Pancreas (tissue), 10 donors: ENCODE results near the gene OR52E2. TPM values are rescaled to one million over a fixed set of nuclear protein-coding genes. Genes with fewer than 3 reads are reported as not detected.

Experiments used
- ATAC-seq, 4 donors: fragments of 200-7000 bp; cut with Tn5 transposase; one replicate each; pipeline versions ENCODE4 v1.8.0 to v1.9.1; 2020; ENCODE audit warnings: mild to moderate bottlenecking in 4 of 4, moderate library complexity in 4 of 4
- DNase-seq, 6 donors: peaks; one replicate each; pipeline ENCODE4 v3.0.0-alpha.2; 2020
- FAIRE-seq: peaks from 2 replicates; lab custom pipeline; 2012; peaks lifted over from hg19 to GRCh38; lab: Jason Lieb, UNC
- H3K27ac ChIP-seq, 4 donors: fragments of 200-600 bp; sonication (generic); 1 replicate in 3 of 4; 2 replicates in 1 of 4; pipeline versions ENCODE4 v1.5.0 to v1.8.0; 2020
- H3K27me3 ChIP-seq, 4 donors: fragments of 200-600 bp; one replicate each; pipeline ENCODE4 v1.8.0; 2021
- H3K36me3 ChIP-seq, 3 donors: fragments of 200-600 bp; sonication (generic) in 1 of 3; one replicate each; pipeline versions ENCODE4 v1.5.0 to v1.8.0; 2020 to 2021
- H3K4me1 ChIP-seq, 3 donors: fragments of 200-600 bp; one replicate each; pipeline ENCODE4 v1.8.0; 2021
- H3K4me3 ChIP-seq, 4 donors: fragments of 200-600 bp; sonication (generic) in 2 of 4; one replicate each; pipeline versions ENCODE4 v1.5.0 to v1.8.0; 2020 to 2021
- H3K9me3 ChIP-seq, 4 donors: fragments of 200-600 bp; one replicate each; pipeline ENCODE4 v1.8.0; 2021
- WGBS, 2 donors: extraction: QIAGEN DNeasy Blood & Tissue Kit; methylation state at CpG; one replicate each; pipeline ENCODE4 v1.1.7; 2013; 5-methylcytosine and 5-hydroxymethylcytosine counted together
- intact Hi-C, 3 donors: fragments of 100-400 bp; cut with DNase I; formaldehyde crosslinking; loops; one replicate each; pipeline versions ENCODE4 v1.11.1 to v1.14.2; 2022
- polyA plus RNA-seq, 2 donors: library from polyadenylated mRNA; stranded (reverse); fragments of 200-250 nt; gene quantifications; one replicate each; pipeline ENCODE4 v1.2.3, GENCODE V29; 2013
- total RNA-seq, 6 donors: library from RNA; stranded (reverse); fragmentation: NEBNext Ultra II Directional in 4 of 6; extraction: Animal tissue kit (Norgen Biotek cat#: 25700) in 4 of 6; gene quantifications; one replicate each; pipeline versions ENCODE4 v1.2.1 to v1.2.4, GENCODE V29; 2021 to 2023
- TF ChIP-seq, protein P1 (sequence below), 4 donors: fragments of 200-600 bp; sonication (generic) in 3 of 4; IDR thresholded peaks; one replicate each; pipeline versions ENCODE4 v1.5.0 to v1.8.0; 2021; ENCODE audit warnings: antibody characterized with exemption in 4 of 4
- donor health status: healthy with polysubstance abuse.
- donor health status: DM: no; HTN: no; CAD: no; lungs with moderate emphysema.
- donor health status: DM: no; HTN: no; CAD: no.
- donor health status: control.
- donor health status: control.
- donor health status: Bipolar disorder and iron deficiency.
- donor health status: DM: yes; HTN: yes; CAD: no.
- donor health status: DM: no; HTN: no; CAD: no.
- donor health status: DM: no; HTN: no; CAD: no.
- donor health status: DM: yes; HTN: yes; CAD: no.

OR52E2 gene
- total and polyA plus RNA-seq, 8 donors = not detected

DNA sequence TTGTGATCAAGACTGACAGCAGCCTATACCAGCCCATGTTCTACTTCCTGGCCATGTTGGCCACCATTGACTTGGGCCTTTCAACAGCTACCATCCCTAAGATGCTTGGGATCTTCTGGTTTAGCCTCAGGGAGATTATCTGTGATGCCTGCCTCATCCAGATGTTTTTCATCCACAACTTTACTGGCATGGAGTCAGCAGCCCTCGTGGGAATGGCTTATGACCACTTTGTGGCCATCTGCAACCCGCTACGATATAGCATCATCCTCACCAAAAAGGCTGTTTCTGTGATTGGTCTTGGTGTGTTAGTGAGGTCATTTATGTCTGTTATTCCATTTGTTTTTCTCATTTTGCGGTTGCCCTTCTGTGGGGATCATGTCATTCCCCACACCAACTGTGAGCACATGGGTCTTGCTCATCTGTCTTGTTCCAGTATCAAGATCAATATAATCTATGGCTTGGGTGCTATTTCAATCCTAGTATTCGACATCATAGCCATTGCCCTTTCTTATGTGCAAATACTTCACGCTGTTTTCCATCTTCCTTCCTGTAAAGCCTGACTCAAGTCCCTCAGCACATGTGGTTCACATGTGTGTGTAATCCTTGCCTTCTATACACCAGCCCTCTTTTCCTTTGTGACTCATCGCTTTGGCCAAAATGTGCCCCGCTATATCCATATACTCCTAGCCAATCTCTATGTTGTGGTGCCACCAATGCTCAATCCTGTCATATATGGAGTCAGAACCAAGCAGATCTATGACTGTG is 33.6 kb upstream of the OR52E2 start:
- peaks cover 0 to 5% (median 0%) of the 10 kb centered on the region in 4 donors for H3K27me3 ChIP-seq
- no peak for ATAC-seq
- no peak overlapping the region for H3K27ac ChIP-seq
- DNase-seq = no peak
- TF ChIP-seq, protein P1, sequence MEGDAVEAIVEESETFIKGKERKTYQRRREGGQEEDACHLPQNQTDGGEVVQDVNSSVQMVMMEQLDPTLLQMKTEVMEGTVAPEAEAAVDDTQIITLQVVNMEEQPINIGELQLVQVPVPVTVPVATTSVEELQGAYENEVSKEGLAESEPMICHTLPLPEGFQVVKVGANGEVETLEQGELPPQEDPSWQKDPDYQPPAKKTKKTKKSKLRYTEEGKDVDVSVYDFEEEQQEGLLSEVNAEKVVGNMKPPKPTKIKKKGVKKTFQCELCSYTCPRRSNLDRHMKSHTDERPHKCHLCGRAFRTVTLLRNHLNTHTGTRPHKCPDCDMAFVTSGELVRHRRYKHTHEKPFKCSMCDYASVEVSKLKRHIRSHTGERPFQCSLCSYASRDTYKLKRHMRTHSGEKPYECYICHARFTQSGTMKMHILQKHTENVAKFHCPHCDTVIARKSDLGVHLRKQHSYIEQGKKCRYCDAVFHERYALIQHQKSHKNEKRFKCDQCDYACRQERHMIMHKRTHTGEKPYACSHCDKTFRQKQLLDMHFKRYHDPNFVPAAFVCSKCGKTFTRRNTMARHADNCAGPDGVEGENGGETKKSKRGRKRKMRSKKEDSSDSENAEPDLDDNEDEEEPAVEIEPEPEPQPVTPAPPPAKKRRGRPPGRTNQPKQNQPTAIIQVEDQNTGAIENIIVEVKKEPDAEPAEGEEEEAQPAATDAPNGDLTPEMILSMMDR (IDR thresholded peaks at IDR 0.05) = no peak
- no peak overlapping the region for H3K4me3 ChIP-seq
- intact Hi-C loops = no loop called here
- H3K9me3 ChIP-seq = no peaks in the 10 kb centered on the region
- H3K4me1 ChIP-seq = no peaks in the 10 kb centered on the region
- H3K36me3 ChIP-seq = no peaks in the 10 kb centered on the region
- WGBS, 2 donors = 69 to 79% methylated on average over 8 of the region's 8 CpGs
- FAIRE-seq = no peak

DNA sequence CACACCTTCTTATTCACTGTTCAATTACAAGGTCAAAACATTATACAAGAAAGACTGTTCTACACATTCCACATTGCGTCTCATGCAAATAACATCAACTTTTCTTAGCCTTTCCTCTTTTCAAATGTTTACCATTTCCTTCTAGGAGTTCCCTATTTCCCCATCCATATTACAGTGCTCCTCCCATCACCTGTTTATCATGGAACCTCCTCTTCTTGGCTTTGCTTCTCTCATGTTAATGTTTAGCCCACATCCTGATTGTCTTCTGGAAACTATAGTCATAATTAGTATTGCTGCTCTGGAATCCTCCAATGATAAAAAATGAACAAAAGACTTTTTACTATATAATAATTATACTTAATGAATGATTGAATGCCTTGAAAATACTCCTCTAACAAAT is 31.2 kb upstream of the OR52E2 start:
- no peak overlapping the region for H3K4me3 ChIP-seq
- no peaks in the 10 kb centered on the region for H3K27me3 ChIP-seq
- H3K27ac ChIP-seq = no peak overlapping the region
- TF ChIP-seq, protein P1 (IDR thresholded peaks at IDR 0.05) = no peak
- ATAC-seq = no peak
- intact Hi-C loops = no loop called here
- no peaks in the 10 kb centered on the region for H3K4me1 ChIP-seq
- no peaks in the 10 kb centered on the region for H3K36me3 ChIP-seq
- H3K9me3 ChIP-seq = no peaks in the 10 kb centered on the region
- no peak for FAIRE-seq
- 70 to 81% methylated on average over 1 of the region's 1 CpG for WGBS, 2 donors
- no peak for DNase-seq

DNA sequence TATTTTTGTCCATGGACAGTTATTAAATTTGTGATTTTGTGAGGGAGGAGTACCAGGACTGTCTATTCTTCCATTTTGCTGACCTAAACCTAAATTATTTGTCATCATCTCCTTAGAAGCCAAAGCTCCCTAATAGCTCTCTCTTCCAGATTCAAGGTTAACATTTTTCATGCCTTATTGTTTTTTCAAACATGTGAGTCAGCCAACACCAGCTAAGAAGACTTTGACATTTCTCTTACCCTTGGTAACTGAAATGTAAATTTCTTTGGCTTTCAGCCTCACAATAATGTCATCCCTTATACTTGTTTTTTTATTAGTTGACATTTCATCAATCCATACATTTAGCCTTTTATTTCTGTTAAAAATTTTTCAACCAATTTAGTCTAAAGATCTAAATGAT is 29.1 kb upstream of the OR52E2 start:
- DNase-seq (no peak), FAIRE-seq (no peak), ATAC-seq (no peak)
- Histone ChIP-seq H3K4me3 (no peak overlapping the region), H3K36me3 (no peaks in the 10 kb centered on the region), H3K9me3 (no peaks in the 10 kb centered on the region), H3K27ac (no peak overlapping the region), H3K4me1 (no peaks in the 10 kb centered on the region), H3K27me3 (no peaks in the 10 kb centered on the region)
- TF ChIP-seq, protein P1 (IDR thresholded peaks at IDR 0.05) = no peak
- intact Hi-C loops = no loop called here

DNA sequence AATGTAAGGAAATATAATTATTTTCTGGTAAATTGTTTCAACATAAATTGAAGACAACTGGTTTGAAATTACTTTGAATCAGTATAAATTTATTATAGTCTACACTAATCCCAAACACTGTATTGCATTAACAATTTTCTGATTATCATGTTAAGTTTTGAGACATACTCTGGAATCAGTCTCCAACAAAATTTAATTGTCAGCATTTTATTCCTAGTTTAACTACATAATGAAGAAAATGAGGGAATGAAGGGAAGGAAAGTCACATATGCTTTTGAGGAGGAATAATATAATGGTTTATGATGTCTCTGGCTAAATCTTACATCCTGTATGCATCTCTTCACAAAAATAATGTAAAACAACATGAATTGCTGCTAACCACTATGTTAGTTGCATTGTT is 24.2 kb upstream of the OR52E2 start:
- TF ChIP-seq, protein P1 (IDR thresholded peaks at IDR 0.05) = no peak
- DNase-seq (no peak), ATAC-seq (no peak), FAIRE-seq (no peak)
- no peak overlapping the region for H3K27ac ChIP-seq
- no peak overlapping the region for H3K4me3 ChIP-seq
- no peaks in the 10 kb centered on the region for H3K9me3 ChIP-seq
- intact Hi-C loops = no loop called here
- H3K4me1 ChIP-seq = no peaks in the 10 kb centered on the region
- H3K27me3 ChIP-seq = no peaks in the 10 kb centered on the region
- H3K36me3 ChIP-seq = no peaks in the 10 kb centered on the region

DNA sequence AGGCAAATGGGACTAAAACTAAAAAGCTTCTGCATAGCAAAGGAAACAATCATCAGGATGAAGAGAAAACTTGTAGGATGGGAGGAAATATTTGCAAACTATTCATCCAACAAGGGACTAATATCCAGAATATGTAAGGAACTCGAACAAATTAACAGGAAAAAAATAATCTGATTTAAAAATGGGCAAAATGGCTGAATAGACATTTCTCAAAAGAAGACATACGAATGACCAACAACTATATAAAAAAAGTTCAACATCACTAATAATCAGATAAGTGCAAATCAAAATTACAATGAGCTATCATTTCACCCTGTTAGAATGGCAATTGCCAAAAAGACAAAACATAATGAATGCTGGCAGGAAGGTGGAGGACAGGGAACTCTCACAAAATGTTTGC is 22.0 kb upstream of the OR52E2 start:
- WGBS, 2 donors = 45 to 69% methylated on average over 2 of the region's 2 CpGs

More for the DNA sequence above, 22.0 kb upstream of the OR52E2 start:
- FAIRE-seq (no peak), ATAC-seq (no peak), DNase-seq (no peak)
- TF ChIP-seq, protein P1 (IDR thresholded peaks at IDR 0.05) = no peak
- intact Hi-C loops = no loop called here
- H3K4me1 ChIP-seq = no peaks in the 10 kb centered on the region
- no peak overlapping the region for H3K27ac ChIP-seq
- no peaks in the 10 kb centered on the region for H3K9me3 ChIP-seq
- H3K27me3 ChIP-seq = no peaks in the 10 kb centered on the region
- no peak overlapping the region for H3K4me3 ChIP-seq
- H3K36me3 ChIP-seq = no peaks in the 10 kb centered on the region
